ENCODE data around the gene GMDS.

The GMDS gene

GRCh38 chr6:2231438-2231837, 14.0 kb downstream of the GMDS start:
- no peak for TF ChIP-seq CTCF (IDR thresholded peaks at IDR 0.05; ENCODE audit: low read depth, low read length)
- peak; percentile 56 for DNase-seq (ENCODE audit: low read depth, low spot score)
- no peak overlapping the region for H3K4me3 ChIP-seq (ENCODE audit: low read depth, low read length)
- in situ Hi-C loops (cut with HindIII; ENCODE audit: low sequenced_read_pairs): no loop called here

GRCh38 chr6:2230659-2231277, 14.6 kb downstream of the GMDS start:
- no peak for DNase-seq (ENCODE audit: low read depth, low spot score)
- in situ Hi-C loops (cut with HindIII; ENCODE audit: low sequenced_read_pairs): no loop called here
- no peak for TF ChIP-seq CTCF (IDR thresholded peaks at IDR 0.05; ENCODE audit: low read depth, low read length)
- H3K4me3 ChIP-seq (ENCODE audit: low read depth, low read length): no peak overlapping the region

- in situ Hi-C loops (cut with HindIII; ENCODE audit: low sequenced_read_pairs): no loop called here
- TF ChIP-seq CTCF (IDR thresholded peaks at IDR 0.05; ENCODE audit: low read depth, low read length): no peak
- DNase-seq (ENCODE audit: low read depth, low spot score): no peak
- H3K4me3 ChIP-seq (ENCODE audit: low read depth, low read length): no peak overlapping the region
Observed at GRCh38 chr6:2229742-2230141, 15.7 kb downstream of the GMDS start.

- in situ Hi-C loops (cut with HindIII; ENCODE audit: low sequenced_read_pairs): no loop called here
- H3K4me3 ChIP-seq (ENCODE audit: low read depth, low read length): no peak overlapping the region
- TF ChIP-seq CTCF (IDR thresholded peaks at IDR 0.05; ENCODE audit: low read depth, low read length): no peak
- DNase-seq (ENCODE audit: low read depth, low spot score): no peak
Observed at GRCh38 chr6:2229039-2229438, 16.4 kb downstream of the GMDS start.

- TF ChIP-seq CTCF (IDR thresholded peaks at IDR 0.05; ENCODE audit: low read depth, low read length): no peak
- in situ Hi-C loops (cut with HindIII; ENCODE audit: low sequenced_read_pairs): no loop called here
- H3K4me3 ChIP-seq (ENCODE audit: low read depth, low read length): no peak overlapping the region
- no peak for DNase-seq (ENCODE audit: low read depth, low spot score)
Observed at GRCh38 chr6:2228392-2228791, 17.0 kb downstream of the GMDS start.

GRCh38 chr6:2226775-2227174, 18.6 kb downstream of the GMDS start:
- no peak for DNase-seq (ENCODE audit: low read depth, low spot score)
- in situ Hi-C loops (cut with HindIII; ENCODE audit: low sequenced_read_pairs): no loop called here
- TF ChIP-seq CTCF (IDR thresholded peaks at IDR 0.05; ENCODE audit: low read depth, low read length): no peak
- no peak overlapping the region for H3K4me3 ChIP-seq (ENCODE audit: low read depth, low read length)
